Endothelial cell of umbilical vein (primary cell): ENCODE measurements around the gene CDHR5. TPM values are rescaled to one million over a fixed set of nuclear protein-coding genes. Genes with fewer than 3 reads are reported as not detected.

Experiments used
- BruUV-seq: library from RNA; stranded (reverse); fragments of 400-500 nt; replicated peaks from 2 replicates; lab custom pipeline; 2021; lab: Mats Ljungman, UMichigan
- CTCF ChIA-PET: fragments of 300-600, 350-600 bp; sonication (Branson Sonifier 250); formaldehyde crosslinking; loops from one replicate; lab custom pipeline; 2021; ENCODE audit warnings: antibody characterized with exemption, inconsistent platforms; lab: Charles Lee
- POLR2A ChIA-PET: fragments of 300-600, 350-600 bp; sonication (Branson Sonifier 250); formaldehyde crosslinking; loops from one replicate; lab custom pipeline; 2021; ENCODE audit warnings: antibody characterized with exemption, inconsistent platforms; lab: Charles Lee
- DNase-seq: peaks from one replicate; pipeline ENCODE4 v3.0.0-alpha.2; 2011; ENCODE audit warnings: low read depth, low spot score
- FAIRE-seq: peaks from 2 replicates; lab custom pipeline; 2011; peaks lifted over from hg19 to GRCh38; lab: Jason Lieb, UNC
- H2AFZ ChIP-seq: 2 replicates; pipeline ENCODE4 v1.6.0; 2012; ENCODE audit warnings: low read depth, low read length, control low read depth, inconsistent platforms
- H3K27ac ChIP-seq: 2 replicates; pipeline ENCODE4 v1.5.1; 2011; ENCODE audit warnings: low read depth, mild to moderate bottlenecking, control low read depth, low read length, moderate library complexity; ENCODE audit not compliant: insufficient read depth
- H3K27me3 ChIP-seq, 2 experiments: 2 replicates each; pipeline versions ENCODE4 v1.6.0 to v1.6.1; 2011; ENCODE audit warnings: low read length in 2 of 2, mixed read lengths in 1 of 2; ENCODE audit not compliant: control insufficient read depth in 2 of 2, insufficient read depth in 2 of 2
- H3K36me3 ChIP-seq, 2 experiments: 2 replicates in 1 of 2; 3 replicates in 1 of 2; pipeline ENCODE4 v1.5.1; 2011; ENCODE audit warnings: low read length in 2 of 2, mild to moderate bottlenecking in 1 of 2, moderate library complexity in 1 of 2; ENCODE audit not compliant: control insufficient read depth in 2 of 2, insufficient read depth in 2 of 2; ENCODE audit errors: extremely low read depth in 1 of 2
- H3K4me1 ChIP-seq: 3 replicates; pipeline ENCODE4 v1.5.1; 2011; ENCODE audit warnings: mild to moderate bottlenecking, low read length; ENCODE audit not compliant: control insufficient read depth, insufficient read depth; ENCODE audit errors: extremely low read depth
- H3K4me2 ChIP-seq: 2 replicates; pipeline ENCODE4 v1.6.1; 2011; ENCODE audit warnings: low read length, control low read depth, mixed read lengths; ENCODE audit not compliant: insufficient read depth
- H3K4me3 ChIP-seq, 3 experiments: fragments of 200-600 bp in 1 of 3; sonication (generic), shearing (Covaris generic) in 1 of 3; replicated peaks in 1 of 3; 2 replicates each; pipeline ENCODE4 v1.5.1; 2011 to 2016; ENCODE audit warnings: control low read depth in 3 of 3, low read length in 3 of 3, mild to moderate bottlenecking in 2 of 3, inconsistent platforms in 1 of 3, low read depth in 1 of 3, moderate library complexity in 1 of 3; ENCODE audit not compliant: insufficient read depth in 1 of 3
- H3K79me2 ChIP-seq: 2 replicates; pipeline ENCODE4 v1.6.0; 2012; ENCODE audit warnings: low read length, inconsistent platforms; ENCODE audit not compliant: control insufficient read depth, insufficient read depth
- H3K9ac ChIP-seq: replicated peaks from 2 replicates; pipeline ENCODE3; 2011; ENCODE audit warnings: low read length, control low read depth; ENCODE audit not compliant: insufficient read depth; ENCODE audit errors: extremely low read depth
- H3K9me1 ChIP-seq: replicated peaks from 3 replicates; pipeline ENCODE4 v1.6.0; 2011; ENCODE audit warnings: mild to moderate bottlenecking, low read length; ENCODE audit not compliant: control insufficient read depth, insufficient read depth; ENCODE audit errors: extremely low read depth
- H3K9me3 ChIP-seq: replicated peaks from 2 replicates; pipeline ENCODE4 v1.5.1; 2012; ENCODE audit warnings: low read length, inconsistent platforms; ENCODE audit not compliant: control insufficient read depth, insufficient read depth
- H4K20me1 ChIP-seq: replicated peaks from 2 replicates; pipeline ENCODE3; 2011; ENCODE audit warnings: mild to moderate bottlenecking, low read length; ENCODE audit not compliant: control insufficient read depth, insufficient read depth; ENCODE audit errors: extremely low read depth
- CTCF ChIP-seq, 2 donors: IDR thresholded peaks; 1 replicate in 1 of 2; 2 replicates in 1 of 2; pipeline ENCODE4 v1.5.1; 2011; ENCODE audit warnings: low read length in 2 of 2, mild to moderate bottlenecking in 2 of 2, moderate library complexity in 2 of 2, control low read depth in 1 of 2, inconsistent platforms in 1 of 2, low read depth in 1 of 2; ENCODE audit not compliant: insufficient read depth in 1 of 2; ENCODE audit errors: extremely low read depth in 1 of 2
- EZH2 ChIP-seq: IDR thresholded peaks from 2 replicates; pipeline ENCODE4 v1.6.1; 2012; ENCODE audit warnings: borderline replicate concordance, low read depth, mild to moderate bottlenecking, moderate library complexity, low read length, inconsistent platforms; ENCODE audit not compliant: severe bottlenecking
- FOS ChIP-seq: IDR thresholded peaks from 2 replicates; pipeline ENCODE4 v1.6.1; 2011; ENCODE audit warnings: mild to moderate bottlenecking, low read length, moderate library complexity, borderline replicate concordance; ENCODE audit not compliant: insufficient read depth
- GATA2 ChIP-seq: IDR thresholded peaks from 2 replicates; pipeline ENCODE4 v1.7.0; 2011; ENCODE audit warnings: low read depth, mild to moderate bottlenecking, moderate library complexity, mixed read lengths, low read length; ENCODE audit not compliant: insufficient read length, insufficient read depth
- JUN ChIP-seq: IDR thresholded peaks from 2 replicates; pipeline ENCODE4 v1.6.1; 2011; ENCODE audit warnings: borderline replicate concordance, low read depth; ENCODE audit not compliant: insufficient read length, insufficient read depth
- MAX ChIP-seq: IDR thresholded peaks from 2 replicates; pipeline ENCODE4 v1.6.1; 2011; ENCODE audit not compliant: insufficient read depth, insufficient read length
- MYC ChIP-seq: IDR thresholded peaks from one replicate; pipeline ENCODE4 v1.6.1; 2011; ENCODE audit warnings: mild to moderate bottlenecking, low read depth, low read length
- POLR2A ChIP-seq: IDR thresholded peaks from 2 replicates; pipeline ENCODE4 v1.6.1; 2012; ENCODE audit warnings: low read depth, mild to moderate bottlenecking, control low read depth, low read length
- POLR2AphosphoS5 ChIP-seq: IDR thresholded peaks from 2 replicates; pipeline ENCODE4 v1.6.1; 2012; ENCODE audit warnings: low read depth, mild to moderate bottlenecking, control low read depth, low read length, moderate library complexity; ENCODE audit not compliant: insufficient read depth
- dilution Hi-C: fragments of 300-500 bp; cut with MboI; formaldehyde crosslinking; loops from one replicate; pipeline ENCODE4 v1.15.0; 2019; ENCODE audit warnings: low sequenced_read_pairs; ENCODE audit not compliant: extremely low pct_ligation_motif_present
- intact Hi-C: fragments of 100-400 bp; cut with micrococcal nuclease; formaldehyde crosslinking; loops from one replicate; pipeline ENCODE4 v1.10.0; 2022
- polyA plus RNA-seq, 4 experiments: library from polyadenylated mRNA; depleted of rRNA in 3 of 4; stranded (reverse) in 3 of 4; unstranded in 1 of 4; fragments of >200 nt; gene quantifications; 2 replicates each; pipeline versions ENCODE4 v1.2.1 to v1.2.3, GENCODE V29; 2011 to 2012; ENCODE audit warnings: missing spikeins in 1 of 4
- total RNA-seq: library from RNA; stranded (reverse); gene quantifications from 2 replicates; pipeline ENCODE4 v1.2.3, GENCODE V29; 2021

Gene CDHR5
- total and polyA plus RNA-seq, 2 donors (not counting 3 experiments of a cell fraction or from before 2014, with no cell fraction given), result not detected

- Histone ChIP-seq H3K27me3 (no peaks in the 10 kb centered on the region), H3K4me2 (no peak overlapping the region), H2AFZ (no peak overlapping the region), H3K27ac (no peak overlapping the region), H3K9me3 (no peaks in the 10 kb centered on the region), H3K9ac (no peak overlapping the region), H3K4me1 (no peaks in the 10 kb centered on the region), H3K9me1 (no peaks in the 10 kb centered on the region), H3K4me3 (no peak overlapping the region), H3K36me3 (peaks cover 19 to 73% of the 10 kb centered on the region in 2 experiments), H4K20me1 (no peaks in the 10 kb centered on the region), H3K79me2 (no peaks in the 10 kb centered on the region)
- dilution Hi-C loops, result no loop called here
- intact Hi-C loops, result no loop called here
- DNase-seq (no peak), FAIRE-seq (no peak)
- BruUV-seq, result no TSS peak
- no peak for TF ChIP-seq CTCF (IDR thresholded peaks at IDR 0.05; ENCODE audit: extremely low read depth in 1 of 2, insufficient read depth in 1 of 2, low read depth in 1 of 2, low read length in 2 of 2)
- no peak for TF ChIP-seq GATA2
- no peak for TF ChIP-seq FOS
- TF ChIP-seq POLR2A, result no peak
- no peak for TF ChIP-seq MYC
- TF ChIP-seq JUN, result no peak
- no peak for TF ChIP-seq POLR2AphosphoS5
- no peak for TF ChIP-seq MAX
- no peak for TF ChIP-seq EZH2
- POLR2A ChIA-PET, result no interaction called here
- CTCF ChIA-PET, result no interaction called here
These were observed 17.6 kb downstream of the CDHR5 start for GRCh38 chr11:607020-607780.
